HG03066 (cell line): ENCODE results near the gene KANSL1.
"Not testable (repeated sequence)": the region's sequence is repeated elsewhere in the genome, so short reads cannot be mapped to it uniquely, and the experiment has no call there.

Experiments used
- ATAC-seq: cut with Tn5 transposase; IDR thresholded peaks from one replicate; pipeline ENCODE4 v1.9.1; 2021; ENCODE audit warnings: low read depth; ENCODE audit not compliant: unreplicated experiment

KANSL1 gene

GRCh38 chr17:46088595-46088994, 104.6 kb downstream of the KANSL1 start:
- ATAC-seq = no peak

GRCh38 chr17:46087871-46088270, 105.4 kb downstream of the KANSL1 start:
- ATAC-seq = not testable (repeated sequence)

GRCh38 chr17:46086821-46087220, 106.4 kb downstream of the KANSL1 start:
- ATAC-seq = no peak

GRCh38 chr17:46085522-46085921, 107.7 kb downstream of the KANSL1 start:
- ATAC-seq = no peak

- ATAC-seq = no peak
Measured at GRCh38 chr17:46082257-46082656, 111.0 kb downstream of the KANSL1 start.

GRCh38 chr17:46081018-46081320, 112.3 kb downstream of the KANSL1 start:
- ATAC-seq = no peak

GRCh38 chr17:46080118-46081017, 112.9 kb downstream of the KANSL1 start:
- no peak for ATAC-seq

GRCh38 chr17:46078675-46079074, 114.6 kb downstream of the KANSL1 start:
- ATAC-seq = no peak

- ATAC-seq = no peak
Measured at GRCh38 chr17:46074540-46074939, 118.7 kb downstream of the KANSL1 start.

GRCh38 chr17:46072998-46073397, 120.2 kb downstream of the KANSL1 start:
- ATAC-seq = no peak

GRCh38 chr17:46071796-46072195, 121.4 kb downstream of the KANSL1 start:
- no peak for ATAC-seq

- ATAC-seq = no peak
Measured at GRCh38 chr17:46064460-46064859, 128.8 kb downstream of the KANSL1 start.

GRCh38 chr17:46063241-46063640, 130.0 kb downstream of the KANSL1 start:
- no peak for ATAC-seq

GRCh38 chr17:46061435-46061834, 131.8 kb downstream of the KANSL1 start:
- ATAC-seq = no peak

GRCh38 chr17:46060461-46060860, 132.8 kb downstream of the KANSL1 start:
- no peak for ATAC-seq

GRCh38 chr17:46059486-46059885, 133.7 kb downstream of the KANSL1 start:
- ATAC-seq = no peak

GRCh38 chr17:46057366-46057765, 135.9 kb downstream of the KANSL1 start:
- no peak for ATAC-seq

GRCh38 chr17:46056800-46057304, 136.4 kb downstream of the KANSL1 start:
- no peak for ATAC-seq

- ATAC-seq = no peak
Measured at GRCh38 chr17:46053911-46054534, 139.2 kb downstream of the KANSL1 start.

- ATAC-seq = no peak
Measured at GRCh38 chr17:46049656-46050055, 143.6 kb downstream of the KANSL1 start.

GRCh38 chr17:46047856-46048255, 145.4 kb downstream of the KANSL1 start:
- no peak for ATAC-seq

- ATAC-seq = no peak
Measured at GRCh38 chr17:46047398-46047797, 145.8 kb downstream of the KANSL1 start.
